GM12864 (cell line): ENCODE results near the gene CELF2.

Source experiments
- DNase-seq: peaks from one replicate; pipeline ENCODE4 v3.0.0-alpha.2; 2011; ENCODE audit warnings: low read depth
- H3K4me3 ChIP-seq: 2 replicates; pipeline ENCODE4 v1.5.1; 2011; ENCODE audit warnings: mild to moderate bottlenecking, low read depth, low read length, control low read depth
- TF ChIP-seq, protein P1 (sequence below): IDR thresholded peaks from 2 replicates; pipeline ENCODE4 v1.5.1; 2011; ENCODE audit warnings: low read depth, mild to moderate bottlenecking, moderate library complexity, low read length, control low read depth, inconsistent platforms; ENCODE audit errors: missing control alignments

Gene CELF2

DNA sequence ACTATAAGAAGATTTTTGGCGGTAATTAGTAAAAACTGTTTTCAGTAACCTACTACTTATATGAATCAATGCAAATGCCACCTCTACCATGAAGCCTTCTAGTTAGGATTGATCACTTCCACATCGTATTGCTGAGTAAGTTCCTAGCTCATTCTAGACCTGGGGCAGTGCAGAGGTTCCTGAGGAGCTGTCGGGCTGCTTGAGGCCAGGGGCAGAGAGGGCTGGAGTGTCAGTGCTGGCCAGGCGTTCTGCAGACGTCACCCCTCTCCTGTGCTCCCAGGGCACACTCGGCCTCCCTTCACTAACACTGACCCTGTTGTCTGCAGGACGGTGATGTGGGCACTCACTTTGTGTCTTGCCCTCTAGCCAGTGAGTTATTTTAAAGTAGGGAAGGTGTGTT lies 275.7 kb downstream of the CELF2 start:
- TF ChIP-seq, protein P1, sequence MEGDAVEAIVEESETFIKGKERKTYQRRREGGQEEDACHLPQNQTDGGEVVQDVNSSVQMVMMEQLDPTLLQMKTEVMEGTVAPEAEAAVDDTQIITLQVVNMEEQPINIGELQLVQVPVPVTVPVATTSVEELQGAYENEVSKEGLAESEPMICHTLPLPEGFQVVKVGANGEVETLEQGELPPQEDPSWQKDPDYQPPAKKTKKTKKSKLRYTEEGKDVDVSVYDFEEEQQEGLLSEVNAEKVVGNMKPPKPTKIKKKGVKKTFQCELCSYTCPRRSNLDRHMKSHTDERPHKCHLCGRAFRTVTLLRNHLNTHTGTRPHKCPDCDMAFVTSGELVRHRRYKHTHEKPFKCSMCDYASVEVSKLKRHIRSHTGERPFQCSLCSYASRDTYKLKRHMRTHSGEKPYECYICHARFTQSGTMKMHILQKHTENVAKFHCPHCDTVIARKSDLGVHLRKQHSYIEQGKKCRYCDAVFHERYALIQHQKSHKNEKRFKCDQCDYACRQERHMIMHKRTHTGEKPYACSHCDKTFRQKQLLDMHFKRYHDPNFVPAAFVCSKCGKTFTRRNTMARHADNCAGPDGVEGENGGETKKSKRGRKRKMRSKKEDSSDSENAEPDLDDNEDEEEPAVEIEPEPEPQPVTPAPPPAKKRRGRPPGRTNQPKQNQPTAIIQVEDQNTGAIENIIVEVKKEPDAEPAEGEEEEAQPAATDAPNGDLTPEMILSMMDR: no peak

DNA sequence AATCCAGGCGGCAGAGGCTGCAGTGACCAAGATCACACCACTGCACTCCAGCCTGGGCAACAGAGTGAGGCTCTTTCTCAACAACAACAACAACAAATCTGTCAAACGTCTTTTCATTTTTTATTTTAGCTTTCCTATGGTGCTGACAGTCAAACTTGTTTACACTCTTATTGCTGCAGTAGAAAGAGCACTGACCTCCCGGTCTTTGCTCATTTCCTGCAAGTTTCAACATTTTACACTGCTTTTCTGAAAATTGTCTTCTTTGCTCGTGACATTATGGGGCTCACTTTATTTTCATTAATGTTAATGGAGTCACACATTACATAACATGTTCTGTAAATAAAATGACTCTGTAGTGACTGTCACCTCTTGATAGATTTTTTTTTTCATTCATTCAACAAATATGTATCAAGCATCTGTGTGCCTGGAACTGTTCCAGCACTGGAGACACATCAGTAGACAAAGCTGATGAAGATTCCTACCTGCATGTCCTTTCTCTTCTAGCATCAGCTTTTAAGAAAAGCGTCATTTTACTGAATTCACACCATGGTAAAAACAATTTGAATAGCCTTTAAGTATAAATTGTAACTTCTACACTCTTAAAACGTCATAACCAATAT lies 277.3 kb downstream of the CELF2 start:
- TF ChIP-seq, protein P1: no peak
- DNase-seq: no peak
- no peak overlapping the region for H3K4me3 ChIP-seq

More for the DNA sequence above, 275.7 kb downstream of the CELF2 start:
- DNase-seq: no peak
- no peak overlapping the region for H3K4me3 ChIP-seq

DNA sequence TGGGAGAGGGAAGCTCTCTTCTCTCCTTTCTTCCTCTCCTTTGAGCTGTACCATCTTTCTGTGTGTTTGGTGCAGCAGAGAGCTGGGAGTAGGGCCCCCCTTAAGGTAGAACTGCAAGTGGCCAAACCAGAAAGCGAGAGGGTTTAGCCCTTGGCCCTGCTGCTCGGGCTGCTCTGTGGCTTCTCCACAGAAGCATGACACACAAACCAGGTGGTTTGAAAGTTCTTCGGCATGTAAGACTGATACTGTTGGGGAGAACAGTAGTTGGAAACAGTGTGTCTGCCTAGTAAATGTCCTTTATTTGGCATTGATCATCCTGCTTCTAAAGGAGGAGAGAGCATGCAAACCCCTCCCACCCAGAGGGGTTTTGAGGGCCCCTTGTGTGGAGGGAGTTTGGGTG lies 277.8 kb downstream of the CELF2 start:
- DNase-seq: no peak
- TF ChIP-seq, protein P1: no peak

DNA sequence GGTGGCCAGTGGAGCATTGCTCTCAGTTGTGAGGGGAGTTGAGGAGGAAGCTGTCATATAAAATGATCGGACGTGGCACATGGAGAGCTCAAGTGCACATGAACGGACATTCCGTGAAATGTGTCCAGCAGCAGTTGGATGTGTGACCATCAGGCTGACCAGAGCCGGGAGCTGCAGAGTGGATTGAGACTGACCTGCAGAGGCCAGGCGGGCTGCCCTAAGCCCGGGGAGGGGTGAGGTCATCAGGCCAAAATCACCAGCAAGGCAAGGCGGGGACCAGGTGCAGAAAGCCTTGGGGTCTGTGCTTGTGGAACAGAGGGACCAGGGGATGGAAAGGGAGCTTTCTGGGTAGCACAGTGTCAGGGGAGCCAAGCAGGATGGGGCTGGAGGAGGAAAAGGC lies 279.5 kb downstream of the CELF2 start:
- no peak overlapping the region for H3K4me3 ChIP-seq

More for the DNA sequence above, 277.8 kb downstream of the CELF2 start:
- no peak overlapping the region for H3K4me3 ChIP-seq

DNA sequence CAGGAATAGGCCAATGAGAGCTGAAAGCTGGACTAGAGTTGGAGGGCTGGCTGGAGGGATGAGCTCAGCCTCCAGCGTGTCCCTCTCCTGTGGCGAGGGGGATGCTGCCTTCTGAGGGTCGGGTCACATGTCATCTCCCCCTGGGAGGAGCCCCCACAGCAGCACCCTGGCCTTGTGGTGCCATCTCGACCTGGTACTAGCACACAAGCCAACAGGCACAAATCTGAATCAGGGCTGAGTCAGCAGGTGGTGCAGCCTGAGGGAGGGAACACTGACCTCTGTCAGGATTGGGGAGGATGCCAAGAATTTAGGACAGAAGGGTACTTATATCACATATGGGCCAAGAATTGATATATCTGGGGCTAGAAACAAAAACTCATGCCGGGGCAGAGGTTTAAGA lies 280.4 kb downstream of the CELF2 start:
- TF ChIP-seq, protein P1: no peak
- no peak for DNase-seq
- no peak overlapping the region for H3K4me3 ChIP-seq

More for the DNA sequence above, 279.5 kb downstream of the CELF2 start:
- no peak for DNase-seq
- TF ChIP-seq, protein P1: no peak

DNA sequence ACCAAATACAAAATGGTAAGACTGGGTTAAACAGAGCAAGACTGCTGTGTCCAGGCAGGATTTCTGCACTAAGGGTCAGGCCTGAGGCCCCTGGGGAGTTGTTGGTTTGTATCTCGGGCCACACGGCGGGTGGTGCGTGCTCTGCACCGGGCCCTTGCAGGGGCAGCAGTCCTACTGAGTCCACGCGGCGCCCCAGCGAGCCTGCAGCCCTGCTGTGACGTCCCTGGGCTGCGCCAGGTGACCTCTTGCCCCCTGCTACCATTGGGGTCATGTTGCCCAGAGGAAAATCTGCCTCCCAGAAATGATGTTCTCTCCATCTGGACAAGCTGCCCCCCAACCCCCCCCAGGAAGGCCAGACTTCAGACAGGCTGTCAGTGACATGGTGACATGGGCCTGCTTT lies 281.5 kb downstream of the CELF2 start:
- no peak for DNase-seq
- H3K4me3 ChIP-seq: no peak overlapping the region
- TF ChIP-seq, protein P1: no peak

DNA sequence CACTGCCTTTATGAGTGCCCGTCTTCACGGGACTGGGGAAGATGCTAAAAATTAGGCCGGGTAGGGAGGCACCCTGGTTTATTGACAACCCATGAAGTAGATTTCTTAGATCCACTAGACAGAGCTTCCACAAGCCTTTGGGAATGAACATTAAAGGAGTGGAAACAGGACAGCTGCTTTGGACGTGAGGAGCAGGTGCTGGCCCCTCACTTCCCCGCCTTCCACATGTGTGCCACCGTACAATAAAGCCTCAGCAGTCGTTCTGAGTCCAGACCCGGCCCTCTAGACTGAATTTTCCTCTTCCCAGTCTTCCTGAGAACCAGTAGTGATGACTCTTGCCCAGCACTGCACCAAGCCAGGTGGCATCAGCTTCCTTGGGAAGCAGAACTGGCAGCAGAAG lies 282.4 kb downstream of the CELF2 start:
- TF ChIP-seq, protein P1: no peak
- no peak overlapping the region for H3K4me3 ChIP-seq
- DNase-seq: no peak
